Kidney glomerular epithelial cell (primary cell): Measurements from ENCODE around the gene ILKAP.

Source experiments
- DNase-seq: peaks from one replicate; lab custom pipeline; 2025; lab: John Stamatoyannopoulos, UW

Gene ILKAP

GRCh38 chr2:238122287-238123217 is 80.9 kb downstream of the ILKAP start:
- DNase-seq = no peak

- no peak for DNase-seq
These were observed 81.8 kb downstream of the ILKAP start for GRCh38 chr2:238121511-238122286.

- DNase-seq = no peak
These were observed 82.8 kb downstream of the ILKAP start for GRCh38 chr2:238120463-238121298.
